Epithelial cell of proximal tubule (primary cell): ENCODE data around the gene TNFRSF1A. TPM values are rescaled to one million over a fixed set of nuclear protein-coding genes. Genes with fewer than 3 reads are reported as not detected.
A peak's percentile ranks its signal among the peaks of the same experiment; 100 is the strongest.

Experiments
- DNase-seq: peaks from one replicate; pipeline ENCODE4 v3.0.0-alpha.2; 2011; ENCODE audit warnings: low read depth
- H3K4me3 ChIP-seq: 2 replicates; pipeline ENCODE4 v1.5.1; 2011; ENCODE audit warnings: low read depth, mild to moderate bottlenecking, low read length
- total RNA-seq: library from RNA; depleted of rRNA; stranded (reverse); fragments of >200 nt; gene quantifications from 2 replicates; pipeline ENCODE4 v1.2.3, GENCODE V29; 2015
- TF ChIP-seq, protein P1 (sequence below): conservative IDR thresholded peaks from 2 replicates; pipeline ENCODE4 v1.5.1; 2012; ENCODE audit warnings: low read depth, mild to moderate bottlenecking, low read length

The TNFRSF1A gene
- total RNA-seq, 1 donor from 2014 or later = 163 TPM

DNA sequence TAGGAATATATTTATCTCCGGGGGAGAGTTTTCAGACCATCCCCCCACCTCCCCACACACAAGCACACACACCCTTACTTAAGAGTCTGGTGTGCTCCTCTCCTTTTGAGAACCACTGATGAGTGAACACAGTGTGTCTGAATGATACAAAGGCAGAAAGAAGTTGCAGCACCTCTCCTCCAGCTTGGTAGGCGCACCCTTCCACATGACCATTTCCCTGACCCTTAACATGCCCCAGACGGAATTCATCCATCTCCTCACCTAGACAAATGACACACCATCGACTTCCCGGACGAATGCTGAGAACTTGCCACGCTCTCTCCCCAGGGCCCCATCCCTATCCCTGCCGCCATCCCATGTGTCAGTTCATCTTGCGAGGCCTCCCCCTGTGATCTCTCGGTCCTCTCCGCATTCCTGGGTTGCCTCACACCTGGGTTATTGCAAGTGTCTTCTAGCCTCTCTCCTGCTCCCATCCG is 3.9 kb downstream of the TNFRSF1A start:
- H3K4me3 ChIP-seq = peak overlapping the region; percentile 95
- TF ChIP-seq, protein P1, sequence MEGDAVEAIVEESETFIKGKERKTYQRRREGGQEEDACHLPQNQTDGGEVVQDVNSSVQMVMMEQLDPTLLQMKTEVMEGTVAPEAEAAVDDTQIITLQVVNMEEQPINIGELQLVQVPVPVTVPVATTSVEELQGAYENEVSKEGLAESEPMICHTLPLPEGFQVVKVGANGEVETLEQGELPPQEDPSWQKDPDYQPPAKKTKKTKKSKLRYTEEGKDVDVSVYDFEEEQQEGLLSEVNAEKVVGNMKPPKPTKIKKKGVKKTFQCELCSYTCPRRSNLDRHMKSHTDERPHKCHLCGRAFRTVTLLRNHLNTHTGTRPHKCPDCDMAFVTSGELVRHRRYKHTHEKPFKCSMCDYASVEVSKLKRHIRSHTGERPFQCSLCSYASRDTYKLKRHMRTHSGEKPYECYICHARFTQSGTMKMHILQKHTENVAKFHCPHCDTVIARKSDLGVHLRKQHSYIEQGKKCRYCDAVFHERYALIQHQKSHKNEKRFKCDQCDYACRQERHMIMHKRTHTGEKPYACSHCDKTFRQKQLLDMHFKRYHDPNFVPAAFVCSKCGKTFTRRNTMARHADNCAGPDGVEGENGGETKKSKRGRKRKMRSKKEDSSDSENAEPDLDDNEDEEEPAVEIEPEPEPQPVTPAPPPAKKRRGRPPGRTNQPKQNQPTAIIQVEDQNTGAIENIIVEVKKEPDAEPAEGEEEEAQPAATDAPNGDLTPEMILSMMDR = no peak
- no peak for DNase-seq

DNA sequence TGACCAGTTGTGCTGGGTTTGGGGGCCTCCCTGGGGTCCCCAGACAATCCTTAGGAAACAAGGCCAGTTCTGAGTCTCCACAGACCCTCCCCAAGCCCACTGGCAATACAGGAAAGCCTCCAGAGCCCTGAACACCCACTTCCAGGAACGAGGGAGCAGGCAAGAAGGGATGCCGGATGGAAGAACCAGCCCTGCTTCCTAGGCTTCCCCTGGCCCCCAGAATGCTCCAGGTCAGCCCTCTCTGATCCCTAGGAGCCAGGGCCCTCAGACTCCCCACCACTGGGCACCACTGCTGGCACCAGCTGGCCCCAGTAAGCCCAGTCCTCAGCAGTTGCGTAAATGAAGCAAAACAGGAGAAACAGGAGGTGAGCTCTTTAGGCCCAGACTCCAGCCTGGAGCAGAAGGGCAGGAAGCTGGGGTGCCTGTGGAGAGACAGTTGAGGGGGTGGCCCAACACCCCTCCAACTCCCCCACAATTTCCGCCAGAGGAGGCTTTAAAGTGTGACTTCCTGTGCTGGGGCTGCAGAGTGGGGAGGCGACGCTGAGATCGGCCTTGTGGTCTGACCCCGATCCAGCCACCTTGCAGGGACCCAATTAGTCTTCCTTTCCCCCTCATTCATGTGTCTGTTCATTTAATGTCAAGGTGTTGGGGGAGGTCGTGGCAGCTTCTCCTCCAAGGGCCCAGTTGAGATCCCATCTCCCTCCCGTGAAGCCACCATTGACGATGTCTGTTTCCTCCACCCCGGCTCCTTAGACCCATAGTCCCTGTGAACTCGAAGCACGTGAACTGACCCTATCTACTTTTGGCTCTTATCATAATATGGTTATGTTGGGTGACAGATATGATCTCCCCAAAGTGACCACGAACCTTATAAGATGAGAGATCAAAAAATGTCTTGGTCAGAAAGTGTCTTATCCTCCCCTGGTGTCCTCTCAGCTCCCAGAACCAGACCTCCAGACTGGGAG is 4.7 kb downstream of the TNFRSF1A start:
- TF ChIP-seq, protein P1 = no peak
- DNase-seq = no peak

GRCh38 chr12:6336079-6336888 is 5.6 kb downstream of the TNFRSF1A start:
- peak overlapping the region; percentile 95 for H3K4me3 ChIP-seq
- peak; percentile 97 for DNase-seq
- TF ChIP-seq, protein P1 = no peak

More for the DNA sequence above, 4.7 kb downstream of the TNFRSF1A start:
- peak overlapping the region; percentile 95 for H3K4me3 ChIP-seq

DNA sequence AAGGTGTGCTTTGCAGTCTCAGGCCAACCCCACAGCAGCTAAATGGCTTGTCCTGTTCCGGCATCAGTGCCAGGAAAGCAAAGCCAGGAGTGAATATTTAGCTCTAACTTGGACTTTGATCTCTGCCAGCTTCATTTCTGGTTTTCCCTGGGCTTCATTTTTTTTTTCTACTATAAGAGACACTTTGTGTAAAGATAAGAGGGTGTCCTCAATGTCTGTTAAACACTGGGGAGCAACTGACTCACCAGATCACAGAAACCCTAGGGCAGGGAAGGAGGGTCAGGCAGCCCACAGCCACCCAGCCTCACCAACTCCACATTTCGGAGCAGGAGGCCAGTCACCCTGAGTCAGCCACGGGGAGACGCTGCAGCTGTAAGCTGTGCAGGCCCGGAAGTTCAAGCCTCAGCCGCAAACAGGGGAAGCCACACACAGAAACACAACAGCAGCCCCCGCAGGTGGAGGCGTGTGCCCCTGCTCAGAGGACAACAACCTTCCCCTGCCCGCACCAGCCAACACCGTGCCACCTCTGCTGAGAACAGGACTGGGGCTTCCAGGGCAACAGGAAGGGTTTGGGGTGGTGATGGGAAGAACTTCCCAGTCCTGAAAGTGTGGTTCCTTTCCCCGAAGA is 6.3 kb downstream of the TNFRSF1A start:
- DNase-seq = no peak
- TF ChIP-seq, protein P1 = peak; percentile 65
- H3K4me3 ChIP-seq = peak overlapping the region; percentile 45

- no peak for DNase-seq
- TF ChIP-seq, protein P1 = no peak
- H3K4me3 ChIP-seq = peak overlapping the region; percentile 45
These were observed 6.9 kb downstream of the TNFRSF1A start for GRCh38 chr12:6334940-6335450.

- no peak overlapping the region for H3K4me3 ChIP-seq
- DNase-seq = no peak
- TF ChIP-seq, protein P1 = no peak
These were observed 7.5 kb downstream of the TNFRSF1A start for GRCh38 chr12:6334359-6334758.
